GM23338 (cell line): Measurements from ENCODE around the gene PLEKHJ1. TPM values are rescaled to one million over a fixed set of nuclear protein-coding genes. Genes with fewer than 3 reads are reported as not detected.
A peak's percentile ranks its signal among the peaks of the same experiment; 100 is the strongest.
"Not testable (repeated sequence)": the region's sequence is repeated elsewhere in the genome, so short reads cannot be mapped to it uniquely, and the experiment has no call there.

Experiments used
- ATAC-seq: fragments of 200-7000 bp; cut with Tn5 transposase; 3 replicates; pipeline ENCODE4 v1.9.1; 2020
- DNase-seq: peaks from one replicate; pipeline ENCODE4 v3.0.0-alpha.2; 2015; ENCODE audit warnings: low spot score
- H2AFZ ChIP-seq: fragments of 200-600 bp; sonication (generic); 2 replicates; pipeline ENCODE4 v1.8.0; 2016; ENCODE audit warnings: antibody characterized with exemption, mild to moderate bottlenecking, moderate library complexity
- H3F3A ChIP-seq: fragments of 200-600 bp; sonication (generic); replicated peaks from 2 replicates; pipeline ENCODE4 v1.8.0; 2017; ENCODE audit warnings: antibody characterized with exemption, mixed run types, low read depth
- H3K27ac ChIP-seq: fragments of 200-600 bp; sonication (generic); 2 replicates; pipeline ENCODE4 v1.6.1; 2016; ENCODE audit warnings: low read depth
- H3K27me3 ChIP-seq: fragments of 200-600 bp; sonication (generic); 2 replicates; pipeline ENCODE4 v1.8.0; 2016; ENCODE audit warnings: mild to moderate bottlenecking, mixed run types, moderate library complexity; ENCODE audit not compliant: insufficient read depth
- H3K36me3 ChIP-seq: fragments of 200-600 bp; sonication (generic); 2 replicates; pipeline ENCODE4 v1.8.0; 2016; ENCODE audit warnings: mild to moderate bottlenecking; ENCODE audit not compliant: insufficient read depth
- H3K4me1 ChIP-seq: fragments of 200-600 bp; sonication (generic); 2 replicates; pipeline ENCODE4 v1.8.0; 2016; ENCODE audit warnings: mild to moderate bottlenecking, moderate library complexity; ENCODE audit not compliant: insufficient read depth
- H3K4me2 ChIP-seq: fragments of 200-600 bp; sonication (generic); 2 replicates; pipeline ENCODE4 v1.7.1; 2017; ENCODE audit warnings: mixed run types
- H3K4me3 ChIP-seq: fragments of 200-600 bp; sonication (generic); 2 replicates; pipeline ENCODE4 v1.6.1; 2016; ENCODE audit warnings: mixed run types
- H3K79me2 ChIP-seq: fragments of 200-600 bp; sonication (generic); replicated peaks from 2 replicates; pipeline ENCODE4 v1.8.0; 2017; ENCODE audit warnings: mild to moderate bottlenecking; ENCODE audit not compliant: insufficient read depth
- H3K9me2 ChIP-seq: fragments of 200-600 bp; sonication (generic); 2 replicates; pipeline ENCODE4 v1.8.0; 2017; ENCODE audit not compliant: insufficient read depth
- H4K20me1 ChIP-seq: fragments of 200-600 bp; sonication (generic); replicated peaks from 2 replicates; pipeline ENCODE4 v1.8.0; 2017; ENCODE audit warnings: mild to moderate bottlenecking; ENCODE audit not compliant: insufficient read depth
- H3K27ac Mint-ChIP-seq: 2 replicates; pipeline ENCODE4 v1.8.0; 2020; ENCODE audit warnings: inconsistent platforms, mild to moderate bottlenecking, moderate library complexity, mixed read lengths
- H3K27me3 Mint-ChIP-seq: 3 replicates; pipeline ENCODE4 v1.8.0; 2022; ENCODE audit warnings: low read depth, mild to moderate bottlenecking, moderate library complexity, mixed read lengths, inconsistent platforms; ENCODE audit not compliant: insufficient read depth, poor library complexity
- H3K36me3 Mint-ChIP-seq: 3 replicates; pipeline ENCODE4 v1.8.0; 2021; ENCODE audit warnings: low read depth, mild to moderate bottlenecking, inconsistent platforms, moderate library complexity, mixed read lengths
- H3K4me1 Mint-ChIP-seq: 3 replicates; pipeline ENCODE4 v1.8.0; 2020; ENCODE audit warnings: mild to moderate bottlenecking, inconsistent platforms, mixed read lengths
- H3K4me3 Mint-ChIP-seq: 3 replicates; pipeline ENCODE4 v1.8.0; 2021; ENCODE audit warnings: moderate library complexity, mild to moderate bottlenecking, inconsistent platforms, mixed read lengths
- H3K9me3 Mint-ChIP-seq: 3 replicates; pipeline ENCODE4 v1.8.0; 2020; ENCODE audit warnings: moderate library complexity, mild to moderate bottlenecking, inconsistent platforms, mixed read lengths
- EZH2phosphoT487 ChIP-seq: fragments of 200-600 bp; sonication (generic); IDR thresholded peaks from one replicate; pipeline ENCODE4 v1.8.1; 2018; ENCODE audit warnings: antibody characterized with exemption; ENCODE audit not compliant: unreplicated experiment
- ZNF114 ChIP-seq: fragments of 250-450 bp; sonication (Bioruptor Pico); IDR thresholded peaks from 2 replicates; pipeline ENCODE4 v1.5.0; 2020; ENCODE audit warnings: mild to moderate bottlenecking, moderate library complexity
- ZNF331 ChIP-seq: fragments of 250-450 bp; sonication (Bioruptor Pico); IDR thresholded peaks from 2 replicates; pipeline ENCODE4 v1.5.0; 2020; ENCODE audit warnings: low read depth, mild to moderate bottlenecking, moderate library complexity
- polyA plus RNA-seq: library from polyadenylated mRNA; unstranded; fragments of >200 nt; fragmentation: Nextera tagmentation; extraction: Ambion mirVana; gene quantifications from 2 replicates; pipeline ENCODE4 v1.2.1, GENCODE V29; 2016
- total RNA-seq: library from RNA; depleted of rRNA; stranded (reverse); fragments of >200 nt; shearing (Covaris generic); gene quantifications from 2 replicates; pipeline ENCODE4 v1.2.3, GENCODE V29; 2014
- TF ChIP-seq, protein P1 (sequence below): IDR thresholded peaks from one replicate; pipeline ENCODE4 v1.6.1; 2018; ENCODE audit warnings: antibody characterized with exemption; ENCODE audit not compliant: unreplicated experiment
- TF ChIP-seq, protein P2 (sequence below): IDR thresholded peaks from 2 replicates; pipeline ENCODE4 v1.6.1; 2016; ENCODE audit warnings: antibody characterized with exemption

PLEKHJ1 gene
- total and polyA plus RNA-seq, 2 experiments from 2014 or later = 146 to 210 TPM

GRCh38 chr19:2201473-2202148 is 34.5 kb downstream of the PLEKHJ1 start (continued):
- TF ChIP-seq, protein P1, sequence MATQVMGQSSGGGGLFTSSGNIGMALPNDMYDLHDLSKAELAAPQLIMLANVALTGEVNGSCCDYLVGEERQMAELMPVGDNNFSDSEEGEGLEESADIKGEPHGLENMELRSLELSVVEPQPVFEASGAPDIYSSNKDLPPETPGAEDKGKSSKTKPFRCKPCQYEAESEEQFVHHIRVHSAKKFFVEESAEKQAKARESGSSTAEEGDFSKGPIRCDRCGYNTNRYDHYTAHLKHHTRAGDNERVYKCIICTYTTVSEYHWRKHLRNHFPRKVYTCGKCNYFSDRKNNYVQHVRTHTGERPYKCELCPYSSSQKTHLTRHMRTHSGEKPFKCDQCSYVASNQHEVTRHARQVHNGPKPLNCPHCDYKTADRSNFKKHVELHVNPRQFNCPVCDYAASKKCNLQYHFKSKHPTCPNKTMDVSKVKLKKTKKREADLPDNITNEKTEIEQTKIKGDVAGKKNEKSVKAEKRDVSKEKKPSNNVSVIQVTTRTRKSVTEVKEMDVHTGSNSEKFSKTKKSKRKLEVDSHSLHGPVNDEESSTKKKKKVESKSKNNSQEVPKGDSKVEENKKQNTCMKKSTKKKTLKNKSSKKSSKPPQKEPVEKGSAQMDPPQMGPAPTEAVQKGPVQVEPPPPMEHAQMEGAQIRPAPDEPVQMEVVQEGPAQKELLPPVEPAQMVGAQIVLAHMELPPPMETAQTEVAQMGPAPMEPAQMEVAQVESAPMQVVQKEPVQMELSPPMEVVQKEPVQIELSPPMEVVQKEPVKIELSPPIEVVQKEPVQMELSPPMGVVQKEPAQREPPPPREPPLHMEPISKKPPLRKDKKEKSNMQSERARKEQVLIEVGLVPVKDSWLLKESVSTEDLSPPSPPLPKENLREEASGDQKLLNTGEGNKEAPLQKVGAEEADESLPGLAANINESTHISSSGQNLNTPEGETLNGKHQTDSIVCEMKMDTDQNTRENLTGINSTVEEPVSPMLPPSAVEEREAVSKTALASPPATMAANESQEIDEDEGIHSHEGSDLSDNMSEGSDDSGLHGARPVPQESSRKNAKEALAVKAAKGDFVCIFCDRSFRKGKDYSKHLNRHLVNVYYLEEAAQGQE = no peak
- TF ChIP-seq, protein P2, sequence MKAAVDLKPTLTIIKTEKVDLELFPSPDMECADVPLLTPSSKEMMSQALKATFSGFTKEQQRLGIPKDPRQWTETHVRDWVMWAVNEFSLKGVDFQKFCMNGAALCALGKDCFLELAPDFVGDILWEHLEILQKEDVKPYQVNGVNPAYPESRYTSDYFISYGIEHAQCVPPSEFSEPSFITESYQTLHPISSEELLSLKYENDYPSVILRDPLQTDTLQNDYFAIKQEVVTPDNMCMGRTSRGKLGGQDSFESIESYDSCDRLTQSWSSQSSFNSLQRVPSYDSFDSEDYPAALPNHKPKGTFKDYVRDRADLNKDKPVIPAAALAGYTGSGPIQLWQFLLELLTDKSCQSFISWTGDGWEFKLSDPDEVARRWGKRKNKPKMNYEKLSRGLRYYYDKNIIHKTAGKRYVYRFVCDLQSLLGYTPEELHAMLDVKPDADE = no peak
- TF ChIP-seq EZH2phosphoT487 (no peak), ZNF114 (CRISPR knock-in tag) (no peak), ZNF331 (CRISPR knock-in tag) (no peak)

DNA sequence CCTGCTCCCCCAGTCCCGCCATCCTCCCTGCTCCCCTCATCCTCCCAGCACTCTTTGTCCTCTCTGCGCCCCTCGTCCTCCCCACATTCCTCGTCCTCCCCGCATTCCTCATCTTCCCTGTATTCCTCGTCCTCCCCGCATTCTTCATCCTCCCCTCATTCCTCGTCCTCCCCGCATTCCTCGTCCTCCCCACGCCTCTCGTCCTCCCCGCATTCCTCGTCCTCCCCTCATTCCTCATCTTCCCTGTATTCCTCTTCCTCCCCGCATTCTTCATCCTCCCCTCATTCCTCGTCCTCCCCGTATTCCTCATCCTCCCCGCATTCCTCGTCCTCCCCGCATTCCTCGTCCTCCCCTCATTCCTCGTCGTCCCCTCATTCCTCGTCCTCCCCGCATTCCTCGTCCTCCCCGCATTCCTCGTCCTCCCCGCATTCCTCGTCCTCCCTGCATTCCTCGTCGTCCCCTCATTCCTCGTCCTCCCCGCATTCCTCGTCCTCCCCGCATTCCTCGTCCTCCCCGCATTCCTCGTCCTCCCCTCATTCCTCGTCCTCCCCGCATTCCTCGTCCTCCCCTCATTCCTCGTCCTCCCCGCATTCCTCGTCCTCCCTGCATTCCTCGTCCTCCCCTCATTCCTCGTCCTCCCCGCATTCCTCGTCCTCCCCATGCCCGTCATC is 35.4 kb downstream of the PLEKHJ1 start:
- H3K4me3 ChIP-seq, H4K20me1 ChIP-seq, H3K4me3 Mint-ChIP-seq, H3K36me3 ChIP-seq, H3K4me1 ChIP-seq, ATAC-seq, H3K9me3 Mint-ChIP-seq, H3K27me3 Mint-ChIP-seq, H2AFZ ChIP-seq, H3K4me1 Mint-ChIP-seq, H3F3A ChIP-seq, H3K27me3 ChIP-seq, H3K4me2 ChIP-seq, H3K9me2 ChIP-seq: not testable (repeated sequence)
- Mint-ChIP-seq H3K36me3 (peaks cover 30% of the 10 kb centered on the region), H3K27ac (peak overlapping the region; percentile 67; the same call in 1 of the 2 replicates)
- peak; percentile 48 for DNase-seq
- H3K79me2 ChIP-seq = peaks cover 34% of the 10 kb centered on the region
- H3K27ac ChIP-seq = peak overlapping the region; percentile 74; the same call in 1 of the 2 replicates
